NCI-H226 (cell line): ENCODE measurements around the gene BCAN.
"Not testable (repeated sequence)": the region's sequence is repeated elsewhere in the genome, so short reads cannot be mapped to it uniquely, and the experiment has no call there.

ENCODE experiments used
- DNase-seq: peaks from one replicate; pipeline ENCODE4 v3.0.0-alpha.2; 2015

BCAN gene

DNA sequence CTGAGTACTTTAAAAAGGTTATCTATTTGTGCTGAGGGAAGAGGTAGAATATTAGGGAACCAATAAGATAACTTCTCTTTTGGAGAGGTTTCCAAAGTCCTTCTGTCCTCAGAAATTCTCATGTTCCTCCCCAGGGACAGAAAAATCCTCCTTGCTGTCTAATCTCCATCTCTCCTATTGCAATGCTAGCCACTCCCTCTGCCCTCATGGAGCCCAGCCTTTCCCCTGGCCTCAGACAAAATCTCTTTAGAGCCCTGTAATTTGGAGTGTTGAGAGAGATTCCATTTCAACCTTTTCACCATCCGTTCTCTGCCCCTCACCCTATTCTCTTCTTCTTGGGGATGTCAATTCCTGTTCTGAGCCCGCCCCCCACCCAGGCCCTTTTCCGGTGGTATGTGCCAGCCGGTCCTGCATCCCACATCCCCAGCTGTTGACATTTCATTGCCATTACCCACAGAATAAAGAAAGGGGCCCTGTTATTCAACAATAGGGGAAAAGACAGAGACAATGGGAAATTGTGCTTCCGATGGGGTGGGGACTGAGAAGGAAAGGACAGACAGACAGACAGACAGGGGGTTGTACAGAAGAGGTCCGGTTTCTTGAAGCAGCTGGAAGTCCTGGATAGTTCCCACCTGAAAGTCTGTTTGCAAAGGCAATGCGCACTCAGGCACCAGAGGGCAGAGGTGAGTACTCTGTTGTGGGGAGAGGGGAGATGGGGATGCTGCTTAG is 22.9 kb upstream of the BCAN start, which contains the start of gene HAPLN2:
TSS of gene HAPLN2 (plus strand) at position 563 of the 729 bp plus-strand sequence. CDS start 4,076 bp downstream, outside the sequence.
- DNase-seq = no peak

DNA sequence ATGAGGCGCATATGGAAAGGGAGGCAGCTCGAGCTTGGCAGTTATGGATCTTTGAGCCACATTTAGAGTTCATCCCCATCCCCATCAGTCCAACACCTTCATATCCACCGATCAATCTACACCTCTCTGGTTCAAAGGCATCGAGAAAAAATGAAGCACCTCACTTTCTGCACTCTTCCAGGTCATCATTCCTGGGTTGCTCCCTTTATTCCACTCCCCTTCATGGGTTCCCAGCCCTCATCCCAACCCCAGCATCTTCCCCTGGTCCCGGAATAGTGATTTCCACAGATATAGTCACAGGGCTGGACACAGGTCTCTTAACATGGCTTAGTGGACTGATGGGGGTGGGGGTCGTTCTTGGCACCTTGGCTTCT is 22.3 kb upstream of the BCAN start:
- DNase-seq = no peak

DNA sequence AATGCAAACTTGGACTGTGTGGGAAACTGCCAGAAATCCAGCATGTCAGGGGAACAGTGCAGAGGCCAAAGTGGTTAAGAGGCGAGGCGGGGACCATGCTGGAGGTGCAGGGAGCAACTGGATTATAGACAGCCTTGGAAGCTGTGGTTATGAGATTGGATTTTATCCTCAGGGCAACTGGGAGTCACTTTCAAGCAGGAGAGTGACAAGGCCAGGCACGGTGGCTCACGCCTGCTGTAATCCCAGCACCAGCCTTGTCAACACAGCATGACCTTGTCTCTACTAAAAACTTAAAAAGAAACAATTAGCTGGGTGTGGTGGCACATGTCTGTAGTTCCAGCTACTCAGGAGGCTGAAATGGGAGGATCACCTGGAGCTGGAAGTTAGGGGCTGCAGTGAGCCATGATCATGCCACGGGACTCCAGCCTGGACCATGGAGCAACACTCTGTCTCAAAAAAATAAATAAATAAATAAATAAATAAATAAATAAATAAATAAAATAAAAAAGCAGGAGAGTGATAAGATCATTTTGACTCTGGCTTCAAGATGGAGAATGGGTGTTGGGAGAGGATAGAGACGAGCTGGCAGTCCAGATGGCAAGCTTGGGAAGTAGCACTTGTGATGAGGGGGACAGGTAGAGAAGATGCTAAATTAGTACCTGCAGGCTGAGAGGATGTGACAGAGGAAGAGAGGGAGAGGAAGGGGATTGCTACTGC is 19.2 kb upstream of the BCAN start:
- no peak for DNase-seq

DNA sequence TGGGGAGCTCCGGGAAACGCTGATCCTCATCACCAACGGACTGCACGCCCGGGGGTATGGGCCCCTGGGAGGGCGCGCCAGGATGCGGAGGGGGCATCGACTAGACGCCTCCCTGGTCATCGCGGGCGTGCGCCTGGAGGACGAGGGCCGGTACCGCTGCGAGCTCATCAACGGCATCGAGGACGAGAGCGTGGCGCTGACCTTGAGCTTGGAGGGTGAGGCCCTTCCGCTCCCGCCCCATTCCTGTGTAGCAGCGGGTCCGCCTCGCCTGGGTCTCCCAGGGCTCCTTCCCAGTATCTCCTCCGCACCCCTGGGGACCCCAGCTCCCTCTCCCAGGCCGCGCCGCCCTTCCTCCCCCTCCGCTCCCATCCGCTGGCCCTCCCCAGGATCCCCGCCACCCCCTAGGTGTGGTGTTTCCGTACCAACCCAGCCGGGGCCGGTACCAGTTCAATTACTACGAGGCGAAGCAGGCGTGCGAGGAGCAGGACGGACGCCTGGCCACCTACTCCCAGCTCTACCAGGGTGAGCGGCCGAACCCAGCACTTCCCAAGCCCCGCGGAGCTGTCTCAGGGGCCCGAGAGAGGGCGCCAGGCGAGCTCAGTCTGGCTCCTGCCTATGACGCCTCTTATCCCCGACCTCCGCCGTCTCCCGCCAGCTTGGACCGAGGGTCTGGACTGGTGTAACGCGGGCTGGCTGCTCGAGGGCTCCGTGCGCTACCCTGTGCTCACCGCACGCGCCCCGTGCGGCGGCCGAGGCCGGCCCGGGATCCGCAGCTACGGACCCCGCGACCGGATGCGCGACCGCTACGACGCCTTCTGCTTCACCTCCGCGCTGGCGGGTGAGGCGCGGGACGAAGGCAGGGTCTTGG is 17.7 kb upstream of the BCAN start:
- peak; percentile 44 for DNase-seq

DNA sequence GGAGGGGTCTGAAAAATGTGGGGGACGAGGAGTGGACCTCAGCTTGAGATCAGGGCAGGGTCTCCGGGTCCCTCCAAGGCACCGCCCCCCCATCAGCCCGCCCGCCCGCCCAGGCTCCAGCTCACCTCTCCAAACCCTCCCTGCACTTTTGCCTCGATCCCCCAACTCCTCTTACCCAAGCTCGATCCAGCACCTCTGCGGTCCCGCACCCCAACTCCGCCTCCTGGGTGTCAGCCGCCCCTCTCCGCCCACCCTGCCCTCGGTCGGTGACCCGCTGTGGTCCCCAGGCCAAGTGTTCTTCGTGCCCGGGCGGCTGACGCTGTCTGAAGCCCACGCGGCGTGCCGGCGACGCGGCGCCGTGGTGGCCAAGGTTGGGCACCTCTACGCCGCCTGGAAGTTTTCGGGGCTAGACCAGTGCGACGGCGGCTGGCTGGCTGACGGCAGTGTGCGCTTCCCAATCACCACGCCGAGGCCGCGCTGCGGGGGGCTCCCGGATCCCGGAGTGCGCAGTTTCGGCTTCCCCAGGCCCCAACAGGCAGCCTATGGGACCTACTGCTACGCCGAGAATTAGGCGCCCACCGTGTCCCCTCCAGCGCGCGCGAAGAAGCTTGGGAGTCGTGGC is 17.0 kb upstream of the BCAN start:
- no peak for DNase-seq

DNA sequence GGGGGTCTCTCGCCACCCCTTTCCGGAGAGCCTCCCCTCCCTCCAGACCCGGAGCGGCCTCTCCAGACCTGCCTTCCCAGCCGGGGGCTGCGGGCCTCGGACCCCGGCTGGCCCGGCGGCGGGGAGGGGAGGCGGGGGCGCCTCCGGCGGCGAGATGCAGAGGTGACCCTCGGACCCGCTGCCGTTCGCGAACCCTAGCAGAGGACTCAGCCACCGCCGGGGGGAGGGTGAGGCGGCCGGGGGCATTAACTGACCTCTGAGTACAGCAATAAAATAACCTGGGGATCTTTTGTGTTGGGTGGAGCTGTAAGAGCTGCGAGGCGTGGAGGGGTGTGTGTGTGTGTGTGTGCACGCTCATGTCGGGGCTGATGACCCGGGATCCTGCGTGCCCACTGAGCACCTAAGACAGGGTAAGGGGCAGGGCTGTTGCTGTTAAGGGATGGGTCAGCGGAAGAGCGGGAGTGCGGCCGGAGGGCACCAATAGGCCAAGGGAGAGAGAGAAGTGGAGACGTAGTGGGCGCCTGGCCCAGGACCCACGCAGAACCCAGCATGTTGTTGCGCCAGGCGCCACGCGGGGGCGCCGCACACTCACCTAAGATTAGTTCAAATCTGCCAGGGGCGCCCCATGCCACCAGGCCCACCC is 16.4 kb upstream of the BCAN start:
- DNase-seq = no peak

DNA sequence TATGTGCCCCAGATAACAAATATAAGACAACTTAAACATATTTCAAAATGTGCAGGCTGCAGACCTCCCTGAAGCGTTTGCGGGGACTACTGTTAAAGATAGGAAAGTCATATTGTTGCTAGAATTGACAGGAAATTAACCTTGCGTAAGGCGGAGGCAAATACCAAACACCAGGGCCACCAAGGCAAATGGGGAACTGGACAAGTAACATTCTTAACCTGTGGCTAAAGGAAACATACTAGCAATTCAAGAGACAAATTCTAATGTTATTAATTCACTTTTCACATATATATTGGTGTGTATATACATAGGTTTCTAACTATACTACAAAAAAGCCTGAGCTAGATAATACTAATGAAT is 15.9 kb upstream of the BCAN start:
- DNase-seq = no peak

DNA sequence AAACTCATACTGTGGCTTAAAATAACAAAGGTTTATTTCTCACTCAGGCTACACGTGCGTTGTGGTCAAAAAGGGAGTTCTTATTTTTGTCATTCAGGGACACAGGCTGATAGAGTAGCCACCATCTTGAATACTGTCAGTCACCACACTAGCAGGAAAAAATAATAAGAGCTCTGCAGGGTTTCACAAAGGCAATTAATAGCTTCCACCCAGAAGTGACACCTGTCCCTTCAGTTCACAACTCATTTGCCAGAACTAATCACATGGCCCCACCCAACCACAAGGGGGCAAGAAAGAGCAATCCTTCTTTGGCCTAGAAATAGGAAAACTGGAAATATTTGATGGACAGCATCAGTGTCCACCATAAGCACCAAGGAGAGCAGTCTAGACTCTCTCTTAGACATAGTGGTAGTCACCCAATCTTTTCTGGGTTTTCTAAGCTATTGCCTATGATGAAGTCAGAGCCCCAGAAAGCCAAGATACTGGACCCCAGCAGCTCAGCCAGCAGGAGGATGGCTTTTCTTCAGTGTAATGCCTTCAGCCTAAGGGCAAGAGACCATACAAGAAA is 14.5 kb upstream of the BCAN start:
- no peak for DNase-seq

DNA sequence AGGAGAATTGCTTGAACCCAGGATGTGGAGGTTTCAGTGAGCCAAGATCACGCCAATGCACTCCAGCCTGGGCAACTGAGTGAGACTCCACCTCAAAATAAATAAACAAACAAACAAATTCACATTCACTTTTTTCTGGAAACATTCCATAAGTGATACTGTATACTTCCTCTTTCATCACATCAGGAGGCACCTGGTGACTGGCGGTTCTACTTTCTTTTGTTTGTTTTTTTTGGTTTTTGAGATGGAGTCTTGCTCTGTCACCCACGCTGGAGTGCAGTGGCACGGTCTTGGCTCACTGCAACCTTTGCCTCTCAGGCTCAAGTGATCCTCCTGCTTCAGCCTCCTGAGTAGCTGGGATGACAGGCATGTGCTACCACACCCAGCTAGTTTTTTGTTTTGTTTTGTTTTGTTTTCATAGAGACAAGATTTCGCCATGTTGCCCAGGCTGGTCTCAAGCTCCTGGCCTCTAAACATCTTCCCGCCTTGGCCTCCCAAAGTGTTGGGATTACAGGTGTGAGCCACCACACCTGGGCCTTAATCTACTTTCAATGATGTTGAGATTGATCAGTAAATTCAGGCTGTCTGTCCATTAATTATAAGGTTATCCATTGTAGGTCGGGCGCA is 12.0 kb upstream of the BCAN start:
- DNase-seq = no peak

DNA sequence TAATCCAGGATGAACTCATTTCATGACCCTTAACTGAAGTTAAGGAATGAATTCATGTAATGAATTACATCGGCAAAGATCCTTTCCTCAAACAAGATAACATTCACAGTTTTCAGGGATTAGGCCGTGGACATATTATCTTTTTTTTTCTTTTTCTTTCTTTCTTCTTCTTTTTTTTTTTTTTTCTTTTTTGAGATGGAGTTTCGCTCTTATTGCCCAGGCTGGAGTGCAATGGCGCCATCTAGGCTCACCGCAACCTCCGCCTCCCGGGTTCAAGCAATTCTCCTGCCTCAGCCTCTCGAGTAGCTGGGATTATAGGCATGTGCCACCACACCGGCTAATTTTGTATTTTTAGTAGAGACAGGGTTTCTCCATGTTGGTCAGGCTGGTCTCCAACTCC is 10.8 kb upstream of the BCAN start:
- DNase-seq = not testable (repeated sequence)

DNA sequence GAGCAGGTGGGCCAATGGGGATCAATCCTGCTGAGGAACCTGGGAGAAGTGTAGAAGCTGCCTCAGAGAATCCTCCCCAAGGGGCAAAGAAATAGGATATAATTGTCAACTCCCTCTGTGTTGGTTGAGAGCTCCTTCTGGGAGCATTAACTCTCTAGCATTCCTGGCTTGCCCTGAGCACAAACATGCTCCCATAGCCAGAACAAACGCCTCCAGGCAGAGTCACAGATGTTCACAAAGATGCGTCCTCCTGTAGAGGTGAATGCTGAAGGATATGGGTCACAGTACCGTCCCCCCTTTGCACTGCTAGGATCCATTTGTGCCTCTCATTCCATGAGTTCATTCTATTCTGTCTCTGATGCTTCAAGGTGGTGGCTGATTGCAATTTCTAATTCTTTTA is 9.6 kb upstream of the BCAN start:
- DNase-seq = no peak

DNA sequence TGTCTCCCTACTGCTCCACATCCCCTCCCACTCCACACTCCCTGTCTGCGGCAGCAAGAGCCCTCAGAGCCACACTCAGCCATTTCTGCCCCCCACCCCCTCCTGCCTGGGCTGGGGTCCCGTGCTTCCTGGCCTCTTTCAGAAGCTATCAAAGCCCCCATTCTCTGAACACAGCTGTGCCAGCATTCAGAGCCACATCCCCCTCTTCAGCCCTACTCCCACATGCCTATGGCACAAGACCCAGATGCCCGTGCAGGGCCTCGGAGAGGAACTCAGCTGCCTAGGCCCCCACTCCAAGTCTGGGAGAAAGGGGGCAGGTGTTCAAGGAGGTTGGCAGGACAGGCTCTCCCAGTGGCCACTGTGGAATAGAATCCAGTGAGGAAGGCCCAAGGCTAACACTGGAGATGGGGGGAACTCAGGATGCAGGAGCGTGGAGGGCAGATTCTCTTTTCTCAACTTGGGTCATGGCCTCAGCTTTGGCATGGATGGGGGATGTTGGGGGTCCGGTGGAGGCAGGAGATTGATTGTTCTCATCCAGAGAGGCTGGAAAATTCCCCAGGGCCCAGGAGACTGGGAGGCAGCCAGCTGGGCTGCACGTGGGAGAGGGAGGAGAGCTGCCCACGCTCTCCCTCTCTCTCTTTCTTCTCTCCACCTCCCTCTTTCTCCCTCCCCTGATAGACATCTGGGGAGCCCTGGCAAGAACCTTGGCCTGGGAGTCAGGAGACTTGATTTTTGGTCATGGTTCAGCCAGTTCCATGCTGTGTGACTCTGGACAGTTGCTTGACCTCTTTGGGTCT is 3.5 kb upstream of the BCAN start:
- peak; percentile 37 for DNase-seq

DNA sequence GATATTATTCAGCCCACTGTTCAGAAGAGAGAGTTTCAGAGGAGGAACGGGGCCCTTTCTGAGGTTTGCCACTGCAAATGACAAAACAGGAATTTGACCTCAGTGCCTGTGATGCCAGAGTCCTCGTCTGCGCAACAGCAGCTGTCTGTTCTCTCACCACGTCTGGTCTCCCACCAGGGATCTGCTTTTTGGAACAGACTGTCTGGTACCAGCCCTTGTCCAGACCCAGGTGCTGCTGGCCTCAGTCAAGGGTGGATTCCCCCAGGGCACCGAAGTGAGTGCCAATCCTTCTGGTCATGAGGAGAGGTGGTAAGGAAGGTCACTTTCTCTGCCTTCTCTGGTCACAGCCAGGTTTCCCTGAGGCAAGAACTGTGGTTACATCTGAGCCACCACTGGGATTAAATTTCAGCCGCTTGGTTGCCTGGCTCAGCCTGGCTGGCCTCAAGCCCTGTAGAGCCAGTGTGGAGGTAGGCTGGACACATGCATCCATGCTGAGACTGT is 2.3 kb upstream of the BCAN start:
- DNase-seq = no peak

DNA sequence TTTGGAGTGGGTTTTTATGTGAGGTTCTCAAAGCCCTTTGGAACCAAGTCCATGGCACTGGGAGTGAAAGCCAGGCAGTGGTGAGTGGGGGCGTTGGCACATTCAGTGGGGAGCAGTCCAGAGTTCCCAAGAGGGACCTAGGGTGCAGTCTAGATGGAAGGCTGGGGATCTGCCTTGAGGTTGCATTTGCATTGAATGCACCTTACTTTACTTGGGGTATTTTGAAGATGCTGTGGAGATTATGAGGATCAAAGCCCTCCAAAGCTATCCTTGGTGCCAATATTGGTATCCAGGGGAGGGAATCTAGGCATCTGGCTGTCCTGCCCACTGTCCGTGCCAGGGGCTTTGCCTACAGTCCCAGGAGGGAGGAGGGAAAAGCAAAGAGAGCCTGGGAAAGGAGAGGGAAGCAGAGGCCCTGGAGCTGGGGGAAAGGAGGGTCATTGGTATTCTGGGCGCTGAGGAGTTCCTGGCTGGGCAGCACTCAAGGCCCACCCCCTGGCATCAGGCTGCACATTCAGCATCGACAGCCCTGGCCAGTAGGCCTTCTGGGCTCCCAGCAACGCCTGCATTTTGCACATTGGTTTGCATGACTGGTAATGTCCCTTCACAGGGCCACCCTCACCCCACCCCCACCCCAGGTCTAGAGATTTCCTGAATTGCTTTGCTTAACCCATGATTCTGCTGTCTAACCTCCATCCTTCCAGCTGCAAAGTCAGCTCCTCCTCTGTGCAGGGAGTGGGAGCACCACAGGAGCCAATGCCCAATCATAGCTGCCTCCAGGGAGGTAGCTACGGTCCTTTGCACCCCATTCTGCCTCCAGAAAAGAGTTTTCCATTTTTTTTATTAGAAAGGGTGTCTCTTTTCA is 843 bp upstream of the BCAN start:
- no peak for DNase-seq

DNA sequence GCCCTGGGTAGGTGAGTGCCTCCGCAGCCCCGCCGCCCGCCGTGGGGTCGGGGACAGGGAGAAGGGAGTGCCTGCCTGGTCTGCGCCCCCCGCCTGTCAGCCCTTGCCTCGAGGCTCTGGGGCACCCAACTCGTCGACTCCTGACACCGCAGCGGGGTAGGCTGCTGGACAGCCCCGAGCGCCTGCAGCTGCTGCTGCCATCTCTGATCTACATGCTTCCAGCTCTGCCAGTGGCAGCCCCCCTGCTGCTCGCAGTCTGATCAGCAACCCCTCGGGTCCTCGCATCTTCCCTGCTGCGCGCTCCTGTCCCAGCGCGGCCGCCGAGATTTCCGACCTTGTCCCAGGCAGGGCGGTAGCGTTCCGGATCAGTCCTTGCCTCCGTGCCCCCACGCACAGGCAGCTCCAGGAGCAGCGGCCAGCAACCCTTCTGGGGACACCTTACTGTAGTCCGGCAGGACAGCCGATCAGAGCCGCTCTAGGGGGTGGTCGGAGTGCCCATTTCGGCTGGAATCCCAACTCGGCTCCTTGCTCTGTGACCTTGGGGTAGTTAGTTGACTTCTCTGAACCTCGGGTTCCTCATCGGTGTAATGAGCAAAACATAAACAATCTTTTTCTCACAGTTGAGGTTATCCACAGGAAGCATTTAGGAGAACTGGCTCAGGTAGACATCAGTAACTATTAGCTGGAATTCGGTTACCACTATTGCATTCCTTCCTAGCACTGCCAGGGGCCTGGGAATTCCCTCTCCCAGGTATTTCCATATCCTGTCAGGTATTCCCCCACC is 540 bp downstream of the BCAN start:
- DNase-seq = no peak

DNA sequence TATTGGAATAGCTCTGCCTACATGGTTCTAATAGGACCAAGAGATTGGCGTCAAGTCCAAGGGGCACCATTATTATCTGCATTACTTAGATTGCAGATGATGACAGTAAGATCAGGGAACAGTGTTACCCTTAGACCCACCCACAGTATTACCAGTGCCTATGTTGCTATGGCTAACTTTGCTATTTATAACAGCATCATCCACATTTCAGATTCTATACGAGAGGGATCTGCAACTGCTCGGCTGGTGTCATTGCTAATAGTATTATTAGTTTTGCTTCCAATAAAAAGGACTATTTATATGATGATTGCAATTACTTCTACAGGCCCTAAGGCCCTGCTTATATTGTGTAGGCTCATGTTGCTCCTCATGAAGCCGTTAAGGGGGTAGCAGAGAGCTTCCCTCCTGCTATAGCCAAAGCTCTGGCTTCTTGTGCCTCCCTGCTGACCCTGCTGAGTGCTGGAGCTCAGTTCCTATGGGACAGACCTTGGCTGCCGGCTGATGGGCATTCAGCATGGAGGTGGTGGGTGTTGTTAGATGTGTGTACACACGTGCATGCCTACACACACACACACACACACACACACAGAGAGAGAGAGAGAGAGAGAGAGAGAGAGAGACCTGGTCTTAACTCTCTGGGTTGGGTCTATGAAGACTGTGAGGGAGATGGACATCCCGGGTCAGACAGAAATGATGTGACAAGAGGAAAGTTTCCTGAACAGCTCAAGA is 1.3 kb downstream of the BCAN start:
- DNase-seq = no peak

DNA sequence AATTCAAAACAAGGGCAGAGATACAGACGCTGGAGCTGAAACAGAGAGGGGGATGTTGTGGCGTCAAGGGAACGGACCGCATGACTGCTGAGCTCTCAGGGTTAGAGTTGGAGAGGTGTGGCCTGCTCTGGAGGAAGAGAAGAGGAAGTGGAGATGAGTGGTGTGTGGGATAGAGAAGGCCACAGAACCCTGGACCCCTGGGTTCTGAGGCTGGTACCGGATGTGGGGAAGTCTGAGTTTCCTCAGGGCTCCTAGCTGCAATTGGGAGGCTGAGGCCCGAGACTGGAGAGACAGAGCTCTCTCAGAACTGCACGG is 1.8 kb downstream of the BCAN start:
- DNase-seq = no peak

DNA sequence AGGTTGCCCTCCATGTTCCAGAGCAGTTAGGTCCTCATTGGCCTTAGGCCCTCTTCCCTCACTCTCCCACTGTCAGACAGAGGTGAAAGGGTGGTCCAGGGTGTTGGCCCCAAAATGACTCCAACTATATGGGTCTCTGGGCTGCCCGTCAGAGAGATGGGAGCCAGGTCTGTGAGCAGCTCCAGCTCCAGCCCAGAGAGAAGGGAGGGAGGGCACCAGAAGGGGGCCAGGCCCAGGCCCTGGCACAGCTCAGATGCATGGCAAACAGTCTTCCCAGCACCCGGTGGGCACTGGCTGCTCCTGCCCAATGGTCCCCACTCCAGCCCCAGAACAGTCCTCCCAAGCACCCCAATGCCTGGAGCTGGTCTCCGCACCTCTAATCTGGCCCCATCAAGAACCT is 2.2 kb downstream of the BCAN start:
- DNase-seq = no peak
